Stimulated activated CD8-positive, alpha-beta memory T cell treated with anti-CD3 and anti-CD28 coated beads, Interleukin-4, amount 100 ng/mL, for 1 hour (primary cell): Measurements from ENCODE around the gene FIG4.
A peak's percentile ranks its signal among the peaks of the same experiment; 100 is the strongest.
"Not testable (repeated sequence)": the region's sequence is repeated elsewhere in the genome, so short reads cannot be mapped to it uniquely, and the experiment has no call there.

Experiments used
- DNase-seq, 2 donors: peaks; one replicate each; pipeline ENCODE4 v3.0.0-alpha.2; 2020; ENCODE audit warnings: low read depth in 2 of 2, low spot score in 1 of 2

FIG4 gene

GRCh38 chr6:109701774-109702173, 10.7 kb downstream of the FIG4 start:
- DNase-seq: no peak

- DNase-seq: no peak
Measured at GRCh38 chr6:109702791-109703190, 11.7 kb downstream of the FIG4 start.

- DNase-seq: peak; percentile 32 to 47
Measured at GRCh38 chr6:109705258-109705657, 14.2 kb downstream of the FIG4 start.

- no peak for DNase-seq
Measured at GRCh38 chr6:109706513-109706912, 15.4 kb downstream of the FIG4 start.

GRCh38 chr6:109708099-109708498, 17.0 kb downstream of the FIG4 start:
- not testable (repeated sequence) for DNase-seq

- no peak for DNase-seq
Measured at GRCh38 chr6:109713097-109713496, 22.0 kb downstream of the FIG4 start.

- no peak for DNase-seq
Measured at GRCh38 chr6:109714166-109714565, 23.1 kb downstream of the FIG4 start.

GRCh38 chr6:109714611-109715010, 23.5 kb downstream of the FIG4 start:
- no peak for DNase-seq

- no peak for DNase-seq
Measured at GRCh38 chr6:109715616-109716015, 24.5 kb downstream of the FIG4 start.

GRCh38 chr6:109717971-109718370, 26.9 kb downstream of the FIG4 start:
- DNase-seq: no peak

- DNase-seq: no peak
Measured at GRCh38 chr6:109718991-109719390, 27.9 kb downstream of the FIG4 start.

- no peak for DNase-seq
Measured at GRCh38 chr6:109720311-109720710, 29.2 kb downstream of the FIG4 start.

- no peak for DNase-seq
Measured at GRCh38 chr6:109722011-109722410, 30.9 kb downstream of the FIG4 start.

GRCh38 chr6:109722564-109723254, 31.6 kb downstream of the FIG4 start:
- DNase-seq: no peak

GRCh38 chr6:109725250-109725649, 34.2 kb downstream of the FIG4 start:
- DNase-seq: not testable (repeated sequence)

- no peak for DNase-seq
Measured at GRCh38 chr6:109736273-109737025, 45.4 kb downstream of the FIG4 start.

GRCh38 chr6:109738255-109738654, 47.2 kb downstream of the FIG4 start:
- no peak for DNase-seq

- DNase-seq: no peak
Measured at GRCh38 chr6:109738667-109739066, 47.6 kb downstream of the FIG4 start.

- DNase-seq: no peak
Measured at GRCh38 chr6:109739686-109740085, 48.6 kb downstream of the FIG4 start.

- DNase-seq: no peak
Measured at GRCh38 chr6:109740787-109741186, 49.7 kb downstream of the FIG4 start.

GRCh38 chr6:109743739-109744138, 52.6 kb downstream of the FIG4 start:
- no peak for DNase-seq

GRCh38 chr6:109744779-109745178, 53.7 kb downstream of the FIG4 start:
- not testable (repeated sequence) for DNase-seq

GRCh38 chr6:109747221-109747620, 56.1 kb downstream of the FIG4 start:
- DNase-seq: no peak
